Activated gamma-delta T cell treated with Interleukin-2 at 50 U/mL for 16 hours (primary cell): ENCODE results near the gene ERMARD.

Source experiments
- DNase-seq: peaks from one replicate; pipeline ENCODE4 v3.0.0-alpha.2; 2020

Gene ERMARD

GRCh38 chr6:169827290-169827717 is 75.9 kb downstream of the ERMARD start:
- no peak for DNase-seq

GRCh38 chr6:169828176-169828575 is 76.8 kb downstream of the ERMARD start:
- no peak for DNase-seq

GRCh38 chr6:169829786-169830185 is 78.4 kb downstream of the ERMARD start:
- no peak for DNase-seq

GRCh38 chr6:169830876-169831275 is 79.5 kb downstream of the ERMARD start:
- no peak for DNase-seq
